ENCODE data around the gene CHRFAM7A. TPM values are rescaled to one million over a fixed set of nuclear protein-coding genes. Genes with fewer than 3 reads are reported as not detected.
"Not testable (repeated sequence)": the region's sequence is repeated elsewhere in the genome, so short reads cannot be mapped to it uniquely, and the experiment has no call there.

Gene CHRFAM7A
- 6.9 TPM for polyA plus RNA-seq (ENCODE audit: insufficient read length)
- long read RNA-seq, donor 1, partial matches to known transcripts, result 0 of 1 reads
- long read RNA-seq, donor 1, other reads (novel, unspliced or antisense), result 0 of 1 reads
- long read RNA-seq, donor 2, result 0 reads
- long read RNA-seq, donor 3, partial matches to known transcripts, result 8 of 8 reads
- long read RNA-seq, donor 3, other reads (novel, unspliced or antisense), result 0 of 8 reads
- long read RNA-seq, donor 4, result 0 reads
- long read RNA-seq, donor 5, full-length matches to known transcripts, result 1 of 8 reads
- long read RNA-seq, donor 5, partial matches to known transcripts, result 7 of 8 reads
- long read RNA-seq, donor 5, other reads (novel, unspliced or antisense), result 0 of 8 reads
- long read RNA-seq, donor 6, result 0 reads
- long read RNA-seq, donor 7, partial matches to known transcripts, result 23 of 23 reads
- long read RNA-seq, donor 7, other reads (novel, unspliced or antisense), result 0 of 23 reads
- long read RNA-seq, donor 8, result 0 reads

- not testable (repeated sequence) for DNase-seq
Measured at GRCh38 chr15:30392766-30393663, at the start of gene CHRFAM7A. Gene CHRFAM7A (minus strand): TSS chr15:30393540. CDS start chr15:30383351, 10,189 bp downstream.

- not testable (repeated sequence) for DNase-seq
Measured at GRCh38 chr15:30438348-30438747, 45.0 kb upstream of the CHRFAM7A start.

GRCh38 chr15:30435878-30436277 is 42.5 kb upstream of the CHRFAM7A start:
- DNase-seq, result not testable (repeated sequence)

- not testable (repeated sequence) for DNase-seq
Measured at GRCh38 chr15:30420723-30421122, 27.4 kb upstream of the CHRFAM7A start.

GRCh38 chr15:30414160-30414559 is 20.8 kb upstream of the CHRFAM7A start, which contains the start of gene GOLGA8R:
Gene GOLGA8R (minus strand): TSS chr15:30414260. CDS start chr15:30414162, 98 bp downstream.
- not testable (repeated sequence) for DNase-seq

- not testable (repeated sequence) for DNase-seq
Measured at GRCh38 chr15:30407636-30408035, 14.3 kb upstream of the CHRFAM7A start.

- DNase-seq, result not testable (repeated sequence)
Measured at GRCh38 chr15:30398988-30399387, 5.6 kb upstream of the CHRFAM7A start.

GRCh38 chr15:30393664-30393991 is 288 bp upstream of the CHRFAM7A start:
- not testable (repeated sequence) for DNase-seq

GRCh38 chr15:30386318-30386887 is 6.9 kb downstream of the CHRFAM7A start:
- not testable (repeated sequence) for DNase-seq

- not testable (repeated sequence) for DNase-seq
Measured at GRCh38 chr15:30377082-30377413, 16.3 kb downstream of the CHRFAM7A start.

GRCh38 chr15:30376375-30377081 is 16.8 kb downstream of the CHRFAM7A start:
- not testable (repeated sequence) for DNase-seq

GRCh38 chr15:30375872-30376271 is 17.5 kb downstream of the CHRFAM7A start:
- not testable (repeated sequence) for DNase-seq

- DNase-seq, result not testable (repeated sequence)
Measured at GRCh38 chr15:30374862-30375261, 18.5 kb downstream of the CHRFAM7A start.

GRCh38 chr15:30368271-30368670 is 25.1 kb downstream of the CHRFAM7A start:
- not testable (repeated sequence) for DNase-seq

GRCh38 chr15:30367246-30367645 is 26.1 kb downstream of the CHRFAM7A start:
- DNase-seq, result not testable (repeated sequence)

GRCh38 chr15:30361404-30361803 is 31.9 kb downstream of the CHRFAM7A start:
- not testable (repeated sequence) for DNase-seq

GRCh38 chr15:30360990-30361389 is 32.4 kb downstream of the CHRFAM7A start:
- DNase-seq, result not testable (repeated sequence)

GRCh38 chr15:30355043-30355442 is 38.3 kb downstream of the CHRFAM7A start:
- not testable (repeated sequence) for DNase-seq

GRCh38 chr15:30349803-30350202 is 43.5 kb downstream of the CHRFAM7A start:
- DNase-seq, result not testable (repeated sequence)

GRCh38 chr15:30336584-30336983 is 56.8 kb downstream of the CHRFAM7A start:
- DNase-seq, result not testable (repeated sequence)

GRCh38 chr15:30334152-30334551 is 59.2 kb downstream of the CHRFAM7A start:
- not testable (repeated sequence) for DNase-seq
